ENCODE data around the gene TIAM1.

TIAM1 gene

GRCh38 chr21:31087639-31088473 lies 256.2 kb downstream of the TIAM1 start:
- no peak for DNase-seq (ENCODE audit: low spot score)

GRCh38 chr21:31084689-31085088 lies 259.4 kb downstream of the TIAM1 start:
- DNase-seq (ENCODE audit: low spot score) = no peak

GRCh38 chr21:31078796-31079195 lies 265.3 kb downstream of the TIAM1 start:
- no peak for DNase-seq (ENCODE audit: low spot score)

- DNase-seq (ENCODE audit: low spot score) = no peak
Observed at GRCh38 chr21:31078216-31078615, 265.8 kb downstream of the TIAM1 start.

- no peak for DNase-seq (ENCODE audit: low spot score)
Observed at GRCh38 chr21:31075848-31076247, 268.2 kb downstream of the TIAM1 start.

- DNase-seq (ENCODE audit: low spot score) = no peak
Observed at GRCh38 chr21:31072533-31072932, 271.5 kb downstream of the TIAM1 start.
